ENCODE results near the gene FAM174B.

FAM174B gene

DNA sequence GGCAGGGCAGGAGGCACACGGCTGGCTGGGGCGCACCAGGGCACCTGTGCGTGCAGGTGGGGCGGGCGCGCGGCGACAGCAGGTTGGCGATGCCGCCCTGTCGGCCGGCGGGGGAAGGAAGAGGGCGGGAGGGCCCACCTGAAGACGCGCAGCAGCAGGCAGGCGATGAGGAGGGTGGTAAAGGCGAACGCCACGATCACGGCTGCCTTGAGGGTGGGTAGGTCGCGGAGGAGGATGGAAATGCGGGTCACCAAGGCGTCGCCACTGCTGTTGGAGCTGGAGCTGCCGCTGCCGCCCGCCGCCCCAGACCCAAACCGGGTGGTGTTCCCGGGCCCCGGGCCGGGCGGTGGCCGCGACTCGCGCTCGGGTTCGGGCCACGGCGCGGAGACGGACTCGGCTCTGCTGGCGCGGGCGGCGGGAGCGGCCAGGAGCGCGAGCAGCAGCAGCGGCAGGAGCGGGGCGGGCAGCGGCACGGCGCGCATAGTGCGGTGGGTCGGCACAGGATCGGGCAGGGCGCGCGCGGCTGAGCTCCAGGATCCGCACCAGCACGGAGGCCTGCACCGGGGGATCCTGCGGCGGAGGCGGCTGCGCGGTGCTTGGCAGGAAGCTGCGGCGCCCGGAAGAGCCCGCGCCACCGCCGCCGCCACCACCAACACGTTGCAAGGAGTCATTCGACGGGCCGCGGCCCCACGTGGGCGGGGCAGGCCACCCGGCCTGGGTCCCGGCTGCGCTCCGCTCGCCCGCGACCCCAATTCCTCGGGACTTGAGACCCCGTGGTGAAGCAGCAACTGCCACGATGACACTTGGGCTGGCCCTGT, at the start of gene FAM174B:
Gene FAM174B (minus strand): TSS at position 598 of the 818 bp plus-strand sequence.
- no peak for DNase-seq (ENCODE audit: low spot score)

DNA sequence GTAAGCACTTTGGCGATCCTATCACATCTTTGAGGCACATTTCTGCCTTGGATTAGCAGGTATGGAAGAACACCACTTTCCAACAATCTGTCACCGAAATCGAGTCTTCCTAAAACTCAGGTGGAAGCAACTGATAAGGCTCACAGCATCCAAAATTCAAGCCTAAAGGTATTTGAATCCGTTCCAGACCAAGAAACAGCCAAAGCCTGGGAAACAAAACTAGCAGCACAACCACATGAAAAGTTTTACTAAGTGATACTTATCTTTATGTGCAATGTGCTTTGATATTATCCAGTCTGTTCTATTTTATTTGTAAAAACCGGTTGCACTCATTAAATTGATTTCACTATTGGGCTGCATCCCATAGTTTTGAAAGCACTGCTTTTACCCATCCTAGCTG, 40.5 kb upstream of the FAM174B start:
- no peak for DNase-seq (ENCODE audit: low spot score)

DNA sequence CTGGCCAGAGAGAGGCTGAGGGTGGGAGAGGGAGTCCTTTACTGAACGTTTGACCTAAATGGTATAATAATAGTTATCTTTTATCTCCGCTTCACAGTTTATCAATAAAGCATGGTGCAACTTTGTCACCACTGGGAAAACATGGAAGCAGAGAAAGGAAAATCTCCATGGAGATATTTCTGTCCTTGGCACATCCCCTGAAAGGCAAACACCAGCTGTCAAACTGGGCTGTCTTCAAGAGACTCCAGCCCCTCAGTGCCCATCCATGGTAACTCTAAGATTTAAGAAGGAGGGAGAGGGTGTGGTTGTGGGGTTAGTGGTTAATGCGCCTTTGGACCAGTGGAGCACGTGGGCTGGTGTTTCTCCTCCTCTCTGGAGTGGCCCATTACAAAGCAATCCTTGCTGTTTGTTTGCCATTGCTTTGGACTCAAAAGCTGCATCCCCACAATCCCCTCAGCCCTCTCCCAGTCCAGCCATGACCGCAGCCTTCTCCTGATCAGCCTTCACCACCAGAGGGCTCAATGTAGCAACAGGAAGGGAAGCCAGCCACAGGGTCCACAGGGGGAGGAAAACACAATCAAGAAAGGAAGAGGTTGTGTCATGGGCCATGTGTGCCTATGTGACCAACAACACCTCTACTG, 38.2 kb upstream of the FAM174B start:
- peak; percentile 37 for DNase-seq (ENCODE audit: low spot score)

DNA sequence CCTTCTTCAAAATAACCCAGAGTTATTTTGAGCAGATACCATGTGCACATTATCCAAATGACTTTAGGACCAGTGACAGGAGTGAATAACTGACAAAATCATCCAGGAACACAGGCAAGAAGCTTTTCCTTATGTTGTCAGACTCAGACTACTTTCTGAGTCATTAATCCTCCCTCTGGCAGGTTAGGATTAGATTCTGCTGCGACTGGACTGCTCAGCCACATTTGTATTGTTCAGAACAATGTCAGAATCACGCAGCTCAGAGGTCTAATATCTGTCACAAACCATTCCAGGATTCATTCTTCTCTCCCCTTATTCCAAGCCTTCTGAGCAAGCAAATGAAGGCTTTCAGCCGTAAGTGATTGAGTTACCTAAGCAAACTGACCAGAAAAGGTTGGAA, 34.8 kb upstream of the FAM174B start:
- DNase-seq (ENCODE audit: low spot score) = no peak

DNA sequence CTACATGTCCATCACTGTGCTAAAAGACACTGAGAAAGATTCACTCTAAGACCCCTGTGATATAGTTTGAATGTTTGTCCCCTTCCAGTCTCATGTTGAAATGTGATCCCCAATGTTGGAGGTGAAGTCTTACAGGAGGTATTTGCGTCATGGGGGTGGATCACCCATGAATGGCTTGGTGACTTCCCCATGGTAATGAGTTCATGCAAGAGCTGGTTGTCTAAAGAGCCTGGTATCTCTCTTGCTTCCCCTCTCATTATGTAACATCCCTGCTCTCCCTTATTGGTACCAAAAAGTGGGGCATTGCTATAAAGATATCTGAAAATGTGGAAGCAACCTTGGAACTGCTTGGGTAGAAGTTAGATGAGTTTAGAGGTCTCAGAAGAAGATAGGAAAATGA, 32.2 kb upstream of the FAM174B start:
- no peak for DNase-seq (ENCODE audit: low spot score)

DNA sequence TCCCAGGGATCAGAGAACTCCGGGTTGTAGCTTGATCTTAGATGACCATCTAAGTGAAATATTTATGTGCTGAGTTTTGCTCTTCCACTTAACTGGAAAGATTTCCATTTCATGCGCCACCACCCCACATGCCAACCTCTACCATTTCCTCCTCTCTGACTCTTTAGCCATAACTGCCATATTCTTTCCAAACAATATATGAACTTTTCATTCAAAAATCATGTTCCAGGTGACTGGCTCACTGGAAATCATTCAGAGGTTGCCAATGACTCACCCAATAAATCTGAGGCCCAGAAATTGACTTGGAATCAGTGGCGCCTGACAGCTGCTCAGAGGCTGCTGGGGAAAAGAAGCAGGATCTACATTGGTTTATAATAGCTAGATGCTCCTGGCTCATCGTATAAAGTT, 31.6 kb upstream of the FAM174B start:
- DNase-seq (ENCODE audit: low spot score) = no peak

DNA sequence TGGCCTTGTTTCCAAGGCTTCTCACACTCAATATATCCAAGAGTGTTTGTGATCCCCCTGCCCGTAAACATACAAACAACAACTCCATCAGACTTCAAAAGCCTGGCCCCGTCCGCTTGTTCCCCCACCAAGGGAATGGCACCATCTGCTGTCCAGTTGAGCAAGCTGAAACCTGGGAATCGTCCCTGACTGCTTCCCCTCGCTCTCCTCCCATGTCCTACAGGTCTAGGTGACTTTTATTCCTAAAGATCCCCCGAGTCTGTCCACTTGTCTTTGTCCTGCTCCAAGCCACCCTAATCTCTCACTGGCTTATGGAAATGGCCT, 27.9 kb upstream of the FAM174B start:
- peak; percentile 63 for DNase-seq (ENCODE audit: low spot score)

DNA sequence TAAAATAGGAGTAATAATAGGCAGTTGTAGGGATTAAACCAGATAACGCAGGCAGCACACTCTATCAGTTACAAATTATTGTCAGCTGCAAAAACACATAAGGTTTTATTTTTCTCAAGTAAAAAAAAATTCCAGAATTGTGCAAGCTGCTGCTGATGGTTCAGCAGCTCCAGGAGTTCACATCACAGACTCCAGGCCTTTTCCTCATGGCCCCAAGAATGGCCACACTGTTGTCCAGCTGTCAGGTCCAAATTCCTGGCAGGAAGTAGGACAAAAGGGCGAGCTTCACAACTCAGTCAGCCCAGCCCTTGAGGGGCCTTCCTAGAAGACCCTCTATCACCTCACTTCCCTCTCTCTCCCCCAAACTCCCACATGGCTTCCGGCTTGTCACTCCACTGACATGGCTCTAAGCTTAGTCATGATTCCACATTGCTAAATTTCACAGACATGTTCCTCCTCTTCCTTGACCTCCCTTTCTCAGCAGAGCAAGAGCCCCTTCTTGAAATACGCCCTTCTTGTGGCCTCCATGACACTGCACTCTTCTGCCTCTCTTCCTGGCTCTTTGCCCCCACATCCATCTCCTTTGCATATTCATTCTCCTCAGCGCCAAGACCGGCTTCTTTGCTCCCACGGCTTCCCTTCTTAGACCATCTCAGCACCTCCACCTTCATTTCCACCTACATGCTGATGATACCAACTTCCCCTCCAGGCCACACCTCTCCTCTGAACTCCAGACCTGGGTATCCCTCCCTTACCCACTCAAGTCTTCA, 27.4 kb upstream of the FAM174B start:
- no peak for DNase-seq (ENCODE audit: low spot score)

DNA sequence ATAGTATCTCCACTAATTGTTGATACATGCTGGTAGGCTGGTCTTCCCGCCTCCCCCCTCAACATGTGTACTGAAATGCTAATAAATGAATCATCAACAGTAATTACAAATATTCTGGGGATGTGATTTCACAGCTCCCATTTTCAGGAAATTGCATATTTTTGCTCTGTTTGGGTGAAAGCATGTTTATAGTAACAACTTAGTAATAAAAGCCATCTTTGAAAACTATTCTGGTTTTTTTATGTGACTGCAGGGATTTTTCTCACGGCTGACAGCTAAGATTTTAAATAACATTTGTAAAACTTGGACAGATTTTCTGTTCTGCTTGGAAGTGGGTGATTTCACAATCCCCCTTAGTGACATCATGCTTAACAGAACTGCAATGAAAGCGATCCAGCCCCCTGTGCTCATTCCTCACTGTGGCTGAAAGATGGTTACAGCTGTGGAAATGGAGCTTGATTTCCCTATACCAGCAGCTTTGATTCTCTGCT, 25.6 kb upstream of the FAM174B start:
- peak; percentile 38 for DNase-seq (ENCODE audit: low spot score)

DNA sequence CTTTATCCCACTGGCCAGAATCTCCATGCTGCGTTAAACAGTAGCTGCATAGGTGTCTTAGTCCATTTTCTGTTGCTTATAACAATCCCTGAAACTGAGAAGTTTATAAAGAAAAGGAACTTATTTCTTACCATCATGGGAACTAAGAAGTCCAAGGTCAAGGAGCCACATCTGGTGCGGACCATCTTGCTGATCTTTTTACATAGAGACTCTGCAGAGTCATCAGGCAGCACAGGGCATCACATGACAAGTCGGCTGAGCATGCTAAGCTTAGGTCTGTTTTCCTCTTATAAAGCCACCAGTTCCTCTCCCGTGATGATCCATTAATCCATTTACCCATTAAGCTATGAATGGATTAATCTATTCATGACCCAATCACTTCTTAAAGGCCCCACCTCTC, 22.4 kb upstream of the FAM174B start:
- no peak for DNase-seq (ENCODE audit: low spot score)

DNA sequence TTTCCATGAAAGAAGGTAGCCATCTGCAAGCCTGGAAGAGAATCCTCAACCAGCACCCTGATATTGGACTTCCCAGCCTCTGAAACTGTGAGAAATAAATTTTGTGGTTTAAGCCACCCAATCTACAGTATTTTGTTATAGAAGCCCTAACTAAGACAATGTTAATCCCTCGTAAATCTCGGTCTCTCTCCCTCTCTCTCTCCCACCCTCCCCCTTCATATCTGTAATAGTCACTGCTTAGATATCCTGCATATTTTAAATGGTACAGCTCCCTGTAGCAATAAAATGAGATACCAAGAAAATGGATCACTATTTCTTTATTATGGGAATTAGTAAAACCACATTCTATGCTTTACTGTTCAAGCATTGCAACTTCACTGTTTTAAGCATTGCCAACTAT, 21.0 kb upstream of the FAM174B start:
- DNase-seq (ENCODE audit: low spot score) = no peak

DNA sequence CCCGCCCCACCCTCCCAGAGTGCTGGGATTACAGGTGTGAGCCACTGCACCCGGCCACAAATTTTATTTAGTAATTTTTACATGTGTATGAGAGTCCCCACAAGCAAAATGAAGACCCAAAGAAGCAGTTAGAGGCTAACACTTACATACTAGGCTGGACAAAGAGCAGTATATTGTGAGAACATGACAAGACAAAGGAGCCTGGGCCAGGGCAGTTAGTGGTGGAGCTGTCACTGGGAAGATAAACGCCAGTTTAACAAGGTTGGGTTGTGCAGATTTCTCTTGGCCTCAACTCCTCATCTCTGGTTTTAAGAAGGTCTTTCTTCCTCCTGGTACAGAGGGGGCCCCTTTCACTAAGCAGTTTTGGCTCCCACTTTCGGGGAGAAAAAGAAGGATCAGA, 19.9 kb upstream of the FAM174B start:
- DNase-seq (ENCODE audit: low spot score) = no peak

DNA sequence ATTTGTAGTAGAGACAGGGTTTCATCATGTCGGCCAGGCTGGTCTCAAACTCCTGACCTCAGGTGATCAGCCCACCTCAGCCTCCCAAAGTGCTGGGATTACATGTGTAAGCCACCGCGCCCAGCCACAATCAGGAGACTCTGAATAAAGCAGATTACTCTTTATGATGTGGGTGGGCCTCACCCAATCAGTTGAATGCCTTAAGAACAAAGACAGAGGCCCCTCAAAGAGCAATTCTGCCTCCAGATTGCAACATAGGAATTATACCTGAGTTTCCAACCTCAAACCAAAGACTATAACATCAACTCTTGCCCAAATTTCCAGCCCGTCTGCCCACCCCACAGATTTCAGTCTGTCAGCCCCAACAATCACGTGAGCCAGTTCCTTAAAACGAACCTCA, 18.8 kb upstream of the FAM174B start:
- DNase-seq (ENCODE audit: low spot score) = no peak

DNA sequence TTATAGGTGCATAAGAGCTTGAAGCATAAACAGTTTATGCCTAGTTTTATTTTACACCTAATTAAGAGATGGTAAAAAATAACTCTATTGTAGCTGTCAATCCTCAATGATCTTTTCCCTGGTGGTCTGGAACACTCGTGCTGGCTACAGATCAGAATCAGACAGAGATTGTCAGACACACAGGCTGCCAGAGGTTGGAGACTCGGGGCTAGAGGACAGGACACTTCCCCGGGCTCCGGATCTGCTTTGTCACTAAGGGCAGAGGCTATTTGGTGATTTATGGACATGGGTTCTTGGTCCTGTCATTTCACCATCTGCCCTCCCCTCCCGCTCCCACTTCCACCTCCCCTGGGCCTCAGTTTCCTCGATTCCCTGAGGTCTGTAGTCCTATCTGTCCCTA, 16.5 kb upstream of the FAM174B start:
- no peak for DNase-seq (ENCODE audit: low spot score)

DNA sequence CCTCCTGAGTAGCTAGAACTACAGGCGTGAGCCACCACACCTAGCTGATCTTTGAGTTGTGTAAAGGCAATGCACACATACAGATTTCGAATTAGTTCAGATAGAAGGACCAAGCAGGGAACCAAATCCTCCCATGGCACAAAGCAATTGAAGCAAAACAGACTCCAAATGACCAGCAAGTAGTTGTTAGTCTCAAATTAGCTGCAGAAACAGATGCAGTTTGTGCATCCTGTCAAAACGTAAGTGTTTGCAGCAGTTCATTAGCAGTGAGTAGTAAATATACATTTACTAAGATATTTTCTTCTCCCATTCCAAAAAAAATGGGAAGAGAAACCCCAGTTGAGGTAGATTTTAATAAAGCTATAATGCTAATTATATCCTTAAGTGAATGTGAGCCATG, 15.8 kb upstream of the FAM174B start:
- DNase-seq (ENCODE audit: low spot score) = no peak

DNA sequence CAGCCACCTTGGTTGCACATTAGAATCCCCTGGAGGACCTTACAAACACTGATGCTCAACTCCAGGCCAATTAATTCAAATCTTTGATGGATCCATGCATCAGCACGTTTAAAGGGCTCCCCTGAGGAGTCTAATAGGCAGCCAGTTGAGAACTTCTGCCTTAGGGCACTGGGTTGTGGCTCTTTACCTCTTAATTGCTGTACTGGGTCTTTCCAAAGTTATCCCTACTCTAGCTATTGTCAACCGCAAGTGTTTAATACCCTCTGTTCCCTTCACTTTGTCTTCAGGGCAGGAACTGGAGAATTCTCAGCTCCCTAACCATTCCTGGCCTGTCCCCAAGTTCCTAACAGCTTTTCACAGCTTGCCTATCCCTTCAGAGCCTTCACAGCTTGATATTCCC, 15.0 kb upstream of the FAM174B start:
- DNase-seq (ENCODE audit: low spot score) = no peak

DNA sequence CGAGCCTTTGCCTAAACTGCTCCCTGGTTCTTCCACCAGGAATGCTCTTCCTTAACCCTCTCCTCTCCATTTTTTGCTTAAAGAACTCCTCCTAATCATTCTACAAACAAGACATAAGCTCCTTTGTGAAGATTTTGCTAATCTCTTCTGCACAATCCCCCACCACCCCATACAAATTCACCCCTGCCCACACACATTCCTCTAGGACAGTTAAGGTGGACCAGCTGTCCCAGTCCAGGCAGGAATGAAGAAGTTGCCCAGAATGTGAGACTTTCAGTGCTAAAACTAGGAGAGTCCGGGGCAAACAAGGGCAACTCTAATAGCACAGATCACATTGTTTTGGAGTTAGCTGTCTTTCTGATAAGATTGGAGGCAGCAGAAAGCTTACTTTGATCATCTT, 13.9 kb upstream of the FAM174B start:
- DNase-seq (ENCODE audit: low spot score) = no peak

DNA sequence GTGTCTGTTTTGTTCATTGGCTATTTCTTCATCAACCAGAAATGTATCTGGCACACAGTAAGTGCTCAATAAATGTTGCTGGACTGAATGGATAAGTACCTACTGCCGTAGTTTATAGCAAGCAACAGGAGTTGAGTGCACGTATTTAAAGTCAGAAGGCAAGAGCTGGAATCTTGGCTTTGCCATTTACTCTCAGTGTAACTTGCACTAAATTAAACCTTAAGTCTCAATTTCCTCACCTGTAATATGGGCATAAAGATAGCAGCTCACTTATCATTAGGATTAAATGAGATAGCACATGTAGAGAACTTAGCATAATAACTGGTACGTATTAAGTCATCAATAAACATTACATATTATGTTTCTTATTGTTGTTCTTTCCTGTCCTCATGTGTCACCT, 13.0 kb upstream of the FAM174B start:
- DNase-seq (ENCODE audit: low spot score) = no peak

DNA sequence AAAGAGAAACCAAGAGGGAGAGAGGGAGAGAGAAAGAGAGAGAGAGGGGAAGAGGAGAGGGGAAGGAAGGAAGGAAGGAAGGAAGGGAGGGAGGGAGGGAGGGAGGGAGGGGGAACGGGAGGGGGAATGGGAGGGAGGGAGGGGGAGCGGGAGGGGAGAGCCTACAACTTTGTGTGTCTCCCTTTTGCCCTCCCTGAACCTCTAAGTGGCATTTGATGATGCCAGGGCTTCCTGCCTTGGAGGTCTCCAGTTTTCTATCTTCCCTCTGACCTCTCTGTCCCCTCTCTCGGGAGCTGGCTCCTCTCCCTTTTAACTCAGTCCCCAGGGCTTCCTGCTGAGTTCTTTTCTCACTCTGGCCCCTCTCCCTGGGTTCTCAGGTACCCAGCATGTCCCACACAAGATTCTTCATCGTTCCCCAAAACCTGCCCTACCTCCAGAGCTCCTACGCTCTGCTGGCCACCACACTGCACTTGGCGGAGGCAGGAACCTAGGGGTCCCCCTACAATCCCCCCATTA, 12.5 kb upstream of the FAM174B start:
- no peak for DNase-seq (ENCODE audit: low spot score)

DNA sequence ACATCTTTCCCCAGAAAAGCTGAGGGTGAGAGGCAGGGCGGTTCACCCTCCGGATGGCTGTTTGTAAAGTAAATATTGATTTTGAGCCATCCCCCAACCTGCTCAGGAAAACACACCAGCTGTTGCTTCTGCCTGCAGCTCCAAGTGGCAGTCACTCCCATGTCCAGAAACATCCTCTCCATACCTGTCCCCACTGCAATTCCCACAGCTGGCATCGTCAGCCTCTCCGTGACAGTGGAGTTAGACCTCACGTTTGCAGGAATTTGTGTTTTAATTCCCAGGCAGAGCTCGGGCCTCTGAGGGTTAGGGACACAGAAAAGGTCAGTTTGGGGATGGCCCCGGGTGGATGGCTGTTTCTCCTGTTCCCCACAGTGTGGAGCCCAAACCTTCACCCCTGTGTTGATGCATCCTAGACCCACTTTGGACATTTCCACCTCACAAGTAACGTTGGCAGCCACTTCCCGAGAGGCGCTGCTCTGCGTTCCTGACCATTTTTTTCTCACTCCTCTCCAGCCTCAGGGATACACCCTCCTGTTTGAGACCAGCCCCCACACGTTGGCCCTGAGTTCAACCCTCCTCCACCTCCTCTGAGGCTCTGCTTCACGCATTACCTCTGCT, 11.8 kb upstream of the FAM174B start:
- no peak for DNase-seq (ENCODE audit: low spot score)

DNA sequence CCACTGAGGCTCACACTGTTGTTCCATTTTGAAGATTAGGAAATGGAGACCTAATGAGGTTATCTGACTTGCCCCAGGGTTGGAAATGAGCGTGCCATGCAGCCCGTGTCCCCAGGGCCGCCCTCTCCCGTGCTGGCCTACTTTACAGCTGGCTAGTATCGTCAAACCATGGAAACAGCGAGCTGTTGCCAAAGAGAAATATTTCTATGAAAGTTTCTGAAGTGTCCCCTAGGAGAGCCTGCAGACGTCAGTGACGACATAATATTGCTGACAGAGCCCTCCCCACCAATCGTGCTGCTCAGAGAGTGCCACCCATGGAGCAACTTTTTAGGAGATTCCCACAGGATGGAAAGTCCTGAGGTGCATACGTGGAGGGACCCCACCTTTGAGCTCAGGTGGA, 11.2 kb upstream of the FAM174B start:
- DNase-seq (ENCODE audit: low spot score) = no peak

DNA sequence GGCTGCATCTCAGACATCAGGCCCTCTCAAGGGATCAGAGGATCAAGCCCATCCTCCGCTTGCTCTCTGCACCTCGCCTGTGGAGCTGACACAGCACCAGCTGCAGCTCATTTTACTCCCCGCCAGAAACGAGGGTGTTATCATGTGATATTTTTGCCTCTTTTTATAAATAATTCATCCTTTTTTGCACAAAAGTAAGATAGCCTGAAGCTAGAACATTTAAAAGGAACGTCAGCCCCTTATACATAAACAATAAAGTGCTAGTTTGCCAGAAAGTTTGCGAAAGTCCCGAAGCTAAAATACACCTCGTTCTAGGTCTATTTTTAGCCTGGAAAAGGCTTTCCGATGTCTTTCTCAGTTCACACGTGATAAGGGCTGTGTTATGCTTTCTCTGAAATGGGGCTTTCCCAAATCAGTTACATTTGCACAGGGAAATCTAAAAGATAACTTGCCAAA, 9.6 kb upstream of the FAM174B start:
- DNase-seq (ENCODE audit: low spot score) = no peak
